Tibial nerve (tissue), 4 donors: ENCODE measurements around the gene KIF21A.

Source experiments
- EP300 ChIP-seq, 2 donors: sonication (generic); formaldehyde crosslinking; IDR thresholded peaks; one replicate each; pipeline ENCODE4 v1.6.1; 2017; ENCODE audit warnings: antibody characterized with exemption in 2 of 2, mild to moderate bottlenecking in 1 of 2
- POLR2A ChIP-seq, 2 donors: fragments of 450-650 bp; IDR thresholded peaks; one replicate each; pipeline ENCODE4 v1.6.1; 2017; ENCODE audit warnings: antibody characterized with exemption in 2 of 2, mild to moderate bottlenecking in 2 of 2, moderate library complexity in 2 of 2
- TF ChIP-seq, protein P1 (sequence below), 5 experiments: fragments of 200-600 bp in 3 of 5; fragments of 450-650 bp in 2 of 5; sonication (generic) in 3 of 5; IDR thresholded peaks; one replicate each; pipeline ENCODE4 v1.5.1; 2016 to 2019; ENCODE audit warnings: antibody characterized with exemption in 5 of 5, mild to moderate bottlenecking in 3 of 5, moderate library complexity in 2 of 5

DNA sequence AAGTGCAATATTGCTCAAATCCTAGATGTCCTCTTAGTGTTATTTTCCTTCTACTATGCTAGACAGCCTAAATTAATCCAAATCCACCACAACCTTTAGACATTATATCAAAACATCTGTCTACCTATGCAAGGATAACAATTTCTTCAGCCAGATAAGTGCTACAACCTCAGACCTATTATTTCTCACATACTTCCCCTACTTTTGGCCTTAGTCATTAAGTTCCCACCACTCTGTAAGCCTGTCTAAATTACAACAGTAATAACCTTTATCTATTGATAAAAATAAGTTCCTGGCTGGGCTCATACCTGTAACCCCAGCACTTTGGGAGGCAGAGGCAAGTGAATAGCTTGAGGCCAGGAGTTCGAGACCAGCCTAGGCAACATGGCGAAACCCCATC lies 74.0 kb downstream of the KIF21A start:
- TF ChIP-seq, protein P1, sequence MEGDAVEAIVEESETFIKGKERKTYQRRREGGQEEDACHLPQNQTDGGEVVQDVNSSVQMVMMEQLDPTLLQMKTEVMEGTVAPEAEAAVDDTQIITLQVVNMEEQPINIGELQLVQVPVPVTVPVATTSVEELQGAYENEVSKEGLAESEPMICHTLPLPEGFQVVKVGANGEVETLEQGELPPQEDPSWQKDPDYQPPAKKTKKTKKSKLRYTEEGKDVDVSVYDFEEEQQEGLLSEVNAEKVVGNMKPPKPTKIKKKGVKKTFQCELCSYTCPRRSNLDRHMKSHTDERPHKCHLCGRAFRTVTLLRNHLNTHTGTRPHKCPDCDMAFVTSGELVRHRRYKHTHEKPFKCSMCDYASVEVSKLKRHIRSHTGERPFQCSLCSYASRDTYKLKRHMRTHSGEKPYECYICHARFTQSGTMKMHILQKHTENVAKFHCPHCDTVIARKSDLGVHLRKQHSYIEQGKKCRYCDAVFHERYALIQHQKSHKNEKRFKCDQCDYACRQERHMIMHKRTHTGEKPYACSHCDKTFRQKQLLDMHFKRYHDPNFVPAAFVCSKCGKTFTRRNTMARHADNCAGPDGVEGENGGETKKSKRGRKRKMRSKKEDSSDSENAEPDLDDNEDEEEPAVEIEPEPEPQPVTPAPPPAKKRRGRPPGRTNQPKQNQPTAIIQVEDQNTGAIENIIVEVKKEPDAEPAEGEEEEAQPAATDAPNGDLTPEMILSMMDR (IDR thresholded peaks at IDR 0.05) = no peak
- TF ChIP-seq EP300 (IDR thresholded peaks at IDR 0.05) (no peak), POLR2A (IDR thresholded peaks at IDR 0.05) (no peak)
